H1 (cell line): ENCODE data around the gene ARF6. TPM values are rescaled to one million over a fixed set of nuclear protein-coding genes. Genes with fewer than 3 reads are reported as not detected.

Source experiments
- CTCF ChIA-PET: fragments of 300-600 bp; sonication (Branson Sonifier 250); formaldehyde crosslinking; loops from one replicate; lab custom pipeline; 2021; ENCODE audit not compliant: partially characterized antibody; lab: Charles Lee
- POLR2A ChIA-PET: fragments of 300-600 bp; sonication (Branson Sonifier 250); formaldehyde crosslinking; loops from one replicate; lab custom pipeline; 2021; ENCODE audit warnings: inconsistent platforms; ENCODE audit not compliant: partially characterized antibody; lab: Charles Lee
- DNase-seq, 2 experiments: peaks; one replicate each; pipeline versions ENCODE4 v3.0.0 to v3.0.0-alpha.2; 2010 to 2022; ENCODE audit warnings: low spot score in 2 of 2, low read depth in 1 of 2, mixed read lengths in 1 of 2
- FAIRE-seq: peaks from 2 replicates; lab custom pipeline; 2011; peaks lifted over from hg19 to GRCh38; lab: Jason Lieb, UNC
- H2AFZ ChIP-seq: 2 replicates; pipeline ENCODE4 v1.8.1; 2012; ENCODE audit warnings: low read length, inconsistent platforms
- H2AK5ac ChIP-seq: 2 replicates; pipeline ENCODE4 v1.6.1; 2013; ENCODE audit warnings: low read depth, low read length
- H2BK120ac ChIP-seq: replicated peaks from 2 replicates; pipeline ENCODE3; 2013; ENCODE audit warnings: low read depth, low read length, inconsistent platforms
- H2BK12ac ChIP-seq: 2 replicates; pipeline ENCODE4 v1.6.1; 2013; ENCODE audit warnings: low read depth, low read length
- H2BK15ac ChIP-seq: 2 replicates; pipeline ENCODE4 v1.6.1; 2013; ENCODE audit warnings: low read length
- H2BK20ac ChIP-seq: 2 replicates; pipeline ENCODE4 v1.6.1; 2013; ENCODE audit warnings: low read length
- H2BK5ac ChIP-seq: 2 replicates; pipeline ENCODE4 v1.6.1; 2013; ENCODE audit warnings: low read depth, low read length
- H3K14ac ChIP-seq: 2 replicates; pipeline ENCODE4 v1.6.1; 2013; ENCODE audit warnings: inconsistent platforms; ENCODE audit not compliant: insufficient read length
- H3K18ac ChIP-seq: 2 replicates; pipeline ENCODE4 v1.6.1; 2013; ENCODE audit warnings: low read length; ENCODE audit errors: extremely low read depth
- H3K23ac ChIP-seq: 2 replicates; pipeline ENCODE4 v1.6.1; 2013; ENCODE audit warnings: inconsistent platforms; ENCODE audit not compliant: insufficient read length
- H3K23me2 ChIP-seq: 2 replicates; pipeline ENCODE4 v1.6.1; 2013; ENCODE audit warnings: low read depth, low read length
- H3K27ac ChIP-seq: 2 replicates; pipeline ENCODE4 v1.6.1; 2011; ENCODE audit warnings: low read depth, low read length, inconsistent platforms
- H3K27me3 ChIP-seq, 4 experiments: replicated peaks in 1 of 4; 1 replicate in 1 of 4; 2 replicates in 3 of 4; pipeline versions ENCODE4 v1.6.1 to v1.8.1; 2011 to 2013; ENCODE audit warnings: low read length in 3 of 4, mild to moderate bottlenecking in 3 of 4, inconsistent platforms in 2 of 4, mixed read lengths in 2 of 4, moderate library complexity in 1 of 4; ENCODE audit not compliant: control insufficient read depth in 3 of 4, insufficient read depth in 3 of 4; ENCODE audit errors: extremely low read depth in 1 of 4
- H3K36me3 ChIP-seq, 4 experiments: 2 replicates each; pipeline versions ENCODE4 v1.6.1 to v1.8.1; 2011 to 2013; ENCODE audit warnings: mild to moderate bottlenecking in 4 of 4, low read length in 3 of 4, moderate library complexity in 2 of 4, control low read depth in 1 of 4, inconsistent platforms in 1 of 4; ENCODE audit not compliant: insufficient read depth in 4 of 4, control insufficient read depth in 2 of 4
- H3K4ac ChIP-seq: replicated peaks from 2 replicates; pipeline ENCODE3; 2013; ENCODE audit warnings: low read length, low read depth, mixed read lengths, inconsistent platforms; ENCODE audit not compliant: insufficient read length
- H3K4me1 ChIP-seq, 4 experiments: replicated peaks in 1 of 4; 1 replicate in 1 of 4; 2 replicates in 3 of 4; pipeline versions ENCODE4 v1.6.1 to v1.8.1; 2011 to 2013; ENCODE audit warnings: low read length in 3 of 4, inconsistent platforms in 2 of 4, mixed read lengths in 1 of 4; ENCODE audit not compliant: insufficient read depth in 4 of 4, control insufficient read depth in 3 of 4
- H3K4me2 ChIP-seq, 2 experiments: 2 replicates each; pipeline versions ENCODE4 v1.6.1 to v1.8.1; 2011 to 2013; ENCODE audit warnings: low read depth in 2 of 2, low read length in 2 of 2, control low read depth in 1 of 2, inconsistent platforms in 1 of 2, mild to moderate bottlenecking in 1 of 2; ENCODE audit not compliant: insufficient read depth in 1 of 2
- H3K4me3 ChIP-seq, 4 experiments: fragments of 200-600, 300-600 bp in 1 of 4; sonication (generic), shearing (Covaris generic), sonication (Bioruptor Twin) in 1 of 4; 2 replicates each; pipeline versions ENCODE4 v1.5.1 to v1.8.1; 2011 to 2016; ENCODE audit warnings: low read length in 4 of 4, low read depth in 3 of 4, control low read depth in 2 of 4, inconsistent platforms in 2 of 4, mild to moderate bottlenecking in 2 of 4, mixed read lengths in 1 of 4, moderate library complexity in 1 of 4; ENCODE audit not compliant: insufficient read depth in 2 of 4; ENCODE audit errors: extremely low read depth in 1 of 4
- H3K56ac ChIP-seq: replicated peaks from 2 replicates; pipeline ENCODE3; 2013; ENCODE audit warnings: low read depth, mild to moderate bottlenecking, mixed read lengths, low read length, inconsistent platforms; ENCODE audit not compliant: insufficient read length
- H3K79me1 ChIP-seq: 2 replicates; pipeline ENCODE4 v1.6.1; 2013; ENCODE audit warnings: low read depth, low read length, control low read depth
- H3K79me2 ChIP-seq, 2 experiments: 2 replicates each; pipeline versions ENCODE4 v1.6.1 to v1.8.1; 2012 to 2013; ENCODE audit warnings: low read length in 2 of 2, mild to moderate bottlenecking in 2 of 2, inconsistent platforms in 1 of 2; ENCODE audit not compliant: insufficient read depth in 2 of 2, control insufficient read depth in 1 of 2
- H3K9ac ChIP-seq, 4 experiments: replicated peaks in 1 of 4; 1 replicate in 1 of 4; 2 replicates in 3 of 4; pipeline versions ENCODE4 v1.6.1 to v1.8.1; 2011 to 2013; ENCODE audit warnings: low read depth in 3 of 4, low read length in 3 of 4, control low read depth in 2 of 4, mild to moderate bottlenecking in 2 of 4, moderate library complexity in 2 of 4, inconsistent platforms in 1 of 4; ENCODE audit errors: extremely low read depth in 1 of 4
- H3K9me3 ChIP-seq, 2 experiments: 2 replicates each; pipeline versions ENCODE4 v1.6.1 to v1.8.1; 2012 to 2013; ENCODE audit warnings: mild to moderate bottlenecking in 2 of 2, moderate library complexity in 2 of 2, control low read depth in 1 of 2, inconsistent platforms in 1 of 2, low read depth in 1 of 2, low read length in 1 of 2, mixed read lengths in 1 of 2; ENCODE audit not compliant: insufficient read depth in 2 of 2
- H4K20me1 ChIP-seq, 2 experiments: replicated peaks in 1 of 2; 2 replicates each; pipeline versions ENCODE3 to v1.8.1; 2011 to 2013; ENCODE audit warnings: inconsistent platforms in 2 of 2, low read length in 2 of 2, mild to moderate bottlenecking in 1 of 2; ENCODE audit not compliant: insufficient read depth in 2 of 2, control insufficient read depth in 1 of 2
- H4K5ac ChIP-seq: 2 replicates; pipeline ENCODE4 v1.6.1; 2013; ENCODE audit warnings: low read length, low read depth, mixed read lengths, inconsistent platforms; ENCODE audit not compliant: insufficient read length
- H4K8ac ChIP-seq: 2 replicates; pipeline ENCODE4 v1.8.0; 2013; ENCODE audit warnings: mild to moderate bottlenecking, moderate library complexity, low read length, inconsistent platforms; ENCODE audit not compliant: insufficient read depth; ENCODE audit errors: extremely low read depth
- H4K91ac ChIP-seq: replicated peaks from 2 replicates; pipeline ENCODE3; 2013; ENCODE audit warnings: low read length, mixed read lengths, inconsistent platforms; ENCODE audit not compliant: insufficient read length
- ASH2L ChIP-seq: fragments of 200-600, 300-600 bp; sonication (generic); IDR thresholded peaks from one replicate; pipeline ENCODE4 v1.7.1; 2017; ENCODE audit warnings: low read length
- CBX8 ChIP-seq: fragments of 300-800, 300-1000 bp; sonication (generic); IDR thresholded peaks from 2 replicates; pipeline ENCODE4 v1.7.1; 2016; ENCODE audit warnings: low read depth, low read length, borderline replicate concordance
- CREB1 ChIP-seq: IDR thresholded peaks from 2 replicates; pipeline ENCODE4 v1.6.1; 2012; ENCODE audit warnings: inconsistent platforms
- EP300 ChIP-seq, 2 experiments: IDR thresholded peaks; 1 replicate in 1 of 2; 2 replicates in 1 of 2; pipeline ENCODE4 v1.6.1; 2011 to 2012; ENCODE audit warnings: low read depth in 2 of 2, low read length in 2 of 2, mild to moderate bottlenecking in 2 of 2, borderline replicate concordance in 1 of 2, inconsistent platforms in 1 of 2, moderate library complexity in 1 of 2
- GTF2F1 ChIP-seq: IDR thresholded peaks from 2 replicates; pipeline ENCODE4 v1.6.1; 2012; ENCODE audit warnings: low read depth, low read length, improper control_type of control experiment, borderline replicate concordance
- RAD21 ChIP-seq, 2 experiments: IDR thresholded peaks in 1 of 2; conservative IDR thresholded peaks in 1 of 2; 2 replicates each; pipeline ENCODE4 v1.6.1; 2011; ENCODE audit warnings: low read depth in 2 of 2, low read length in 2 of 2, improper control_type of control experiment in 1 of 2, inconsistent platforms in 1 of 2, mild to moderate bottlenecking in 1 of 2, moderate library complexity in 1 of 2
- SAP30 ChIP-seq: fragments of 300-600 bp; sonication (generic); IDR thresholded peaks from 2 replicates; pipeline ENCODE4 v1.7.1; 2012; ENCODE audit warnings: low read length, moderate library complexity, mild to moderate bottlenecking, inconsistent platforms; ENCODE audit not compliant: insufficient read depth, insufficient replicate concordance
- SIX5 ChIP-seq: IDR thresholded peaks from 2 replicates; pipeline ENCODE4 v1.6.1; 2011; ENCODE audit warnings: mild to moderate bottlenecking, low read depth, low read length
- SRF ChIP-seq: IDR thresholded peaks from 2 replicates; pipeline ENCODE4 v1.6.1; 2011; ENCODE audit warnings: mild to moderate bottlenecking, low read depth, low read length, moderate library complexity
- TEAD4 ChIP-seq: IDR thresholded peaks from 2 replicates; pipeline ENCODE4 v1.6.1; 2012; ENCODE audit warnings: low read depth, low read length, inconsistent platforms, mixed read lengths
- WGBS, 2 experiments: shearing (Covaris generic) in 1 of 2; methylation state at CpG; one replicate each; pipeline versions ENCODE4 v1.1.6 to v1.1.7; 2013 to 2015; ENCODE audit warnings: low lambda C conversion rate in 2 of 2, mixed read lengths in 2 of 2, inconsistent platforms in 1 of 2, low coverage in 1 of 2, missing lambda C conversion rate in 1 of 2; ENCODE audit not compliant: insufficient replicate concordance in 2 of 2, insufficient coverage in 1 of 2, insufficient read length in 1 of 2; ENCODE audit errors: extremely low coverage in 1 of 2, missing lambda C conversion rate in 1 of 2; 5-methylcytosine and 5-hydroxymethylcytosine counted together
- polyA plus RNA-seq, 7 experiments: library from polyadenylated mRNA; depleted of rRNA in 3 of 7; stranded (reverse) in 5 of 7; unstranded in 2 of 7; fragments of >200 nt in 5 of 7; fragments of 200-250 nt in 2 of 7; gene quantifications; 1 replicate in 5 of 7; 2 replicates in 1 of 7; 4 replicates in 1 of 7; pipeline versions ENCODE4 v1.2.1 to v1.2.3, GENCODE V29; 2011 to 2013; ENCODE audit warnings: missing spikeins in 2 of 7, mixed read lengths in 2 of 7
- total RNA-seq: library from RNA; stranded (reverse); fragmentation: NEBNext Ultra II Directional; extraction: Animal tissue kit (Norgen Biotek cat#: 25700); gene quantifications from 2 replicates; pipeline ENCODE4 v1.2.1, GENCODE V29; 2021

Gene ARF6
- total and polyA plus RNA-seq, 2 of the 8 experiments (the other 6 are each of a cell fraction or from before 2014, with no cell fraction given) = 17.2 to 56.7 TPM

DNA sequence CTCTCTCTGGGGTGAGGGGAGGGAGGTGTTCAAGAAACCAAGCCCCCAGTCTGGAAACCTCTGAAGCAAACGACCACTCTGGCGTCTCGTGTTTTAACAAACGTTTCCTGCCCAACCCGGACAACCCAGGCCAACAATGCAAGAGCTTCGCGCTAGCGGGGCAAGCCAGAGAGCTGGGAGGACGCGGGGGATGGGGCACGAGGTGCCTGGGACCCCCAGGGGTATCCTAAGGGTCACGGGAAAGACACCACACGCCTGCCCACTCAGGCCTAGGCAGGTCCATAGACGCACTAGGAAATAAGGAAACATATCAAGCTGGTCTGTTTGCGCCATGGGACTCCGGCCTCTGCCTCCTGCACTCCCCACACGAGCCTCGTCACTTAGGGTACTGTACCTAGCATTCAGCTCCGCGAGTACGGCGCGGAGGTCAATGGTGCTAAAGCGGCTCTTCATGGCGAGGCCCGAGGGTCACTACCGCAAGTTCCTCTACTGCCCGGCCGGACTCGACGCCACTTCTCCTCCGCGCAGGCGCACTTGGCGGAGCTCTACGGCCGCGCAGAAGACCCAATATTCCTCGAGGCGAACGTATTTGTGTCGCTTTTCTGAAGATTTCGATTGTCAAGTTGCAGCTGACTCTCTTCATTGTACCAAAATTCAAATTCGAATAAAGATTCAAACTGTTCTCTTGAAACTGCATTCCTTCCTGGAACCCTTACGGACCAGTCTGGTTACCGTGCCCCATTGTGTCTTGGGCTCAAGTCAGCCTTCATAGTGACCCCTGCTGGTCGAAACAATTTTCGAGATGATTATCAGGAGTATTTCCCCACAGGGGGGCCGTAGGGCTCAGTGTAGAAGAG lies 40.4 kb upstream of the ARF6 start, which contains the start of gene NEMF:
NEMF (minus strand) TSS at position 488 of the 857 bp plus-strand sequence; CDS start at position 453, 35 bp downstream.
- Histone ChIP-seq H3K4me2 (peak within 1 kb of the TSS; percentile 74 to 81), H2BK120ac (no peak within 1 kb of the TSS), H3K23ac (no peak within 1 kb of the TSS), H4K5ac (peak within 1 kb of the TSS; percentile 91), H2AFZ (peak within 1 kb of the TSS; percentile 98), H2BK15ac (peak within 1 kb of the TSS; percentile 48; the same call in 1 of the 2 replicates), H3K4me1 (no peaks in the 10 kb centered on the region), H3K56ac (no peak within 1 kb of the TSS), H3K4ac (no peak within 1 kb of the TSS), H4K20me1 (no peaks in the 10 kb centered on the region), H2AK5ac (no peak within 1 kb of the TSS), H2BK20ac (peak within 1 kb of the TSS; percentile 80; the same call in 1 of the 2 replicates), H3K9me3 (no peaks in the 10 kb centered on the region), H2BK12ac (no peak within 1 kb of the TSS; the same call in 1 of the 2 replicates), H3K79me2 (peaks cover 4 to 26% of the 10 kb centered on the region in 2 experiments; a peak in 2 of 4 replicates), H3K79me1 (no peaks in the 10 kb centered on the region), H3K9ac (peak within 1 kb of the TSS; percentile 92 to 95 (median 93)), H3K4me3 (peak within 1 kb of the TSS; percentile 85 to 96 (median 95)), H3K23me2 (peaks cover 2% of the 10 kb centered on the region; the same call in 1 of the 2 replicates), H3K36me3 (peaks cover 0 to 16% (median 7%) of the 10 kb centered on the region in 4 experiments; a peak in 4 of 8 replicates), H4K8ac (peak within 1 kb of the TSS; percentile 94), H2BK5ac (peak within 1 kb of the TSS; percentile 82), H3K27me3 (no peaks in the 10 kb centered on the region), H3K27ac (peak within 1 kb of the TSS; percentile 78), H3K14ac (peak within 1 kb of the TSS; percentile 37), H3K18ac (peak within 1 kb of the TSS; percentile 73), H4K91ac (peak within 1 kb of the TSS; percentile 20)
- WGBS, 2 experiments = 3% methylated on average over 48 of the region's 49 CpGs; no CpG with 5 or more reads in 1 of the 2 experiments
- CTCF ChIA-PET = interaction anchor here (0.7 to 5.9 kb wide), 25 partner anchors 9 to 541 kb away, joined by 3 to 79 read pairs (median 4); partner anchors contain the start of genes DNAAF2, KLHDC2 and POLE2
- DNase-seq (peak in 1 of 2 experiments; percentile 91), FAIRE-seq (peak; percentile 7)
- POLR2A ChIA-PET = interaction anchor here (0.5 to 2.1 kb wide), 21 partner anchors 10 to 379 kb away, joined by 3 to 39 read pairs (median 4); partner anchors contain the start of genes ARF6, KLHDC2, LRR1 and RPL36AL
- no peak; the same call in 1 of the 2 replicates for TF ChIP-seq TEAD4
- TF ChIP-seq SAP30 = no peak
- TF ChIP-seq ASH2L = peak; percentile 95
- TF ChIP-seq CBX8 = no peak
- TF ChIP-seq EP300 (IDR thresholded peaks at IDR 0.05; ENCODE audit: borderline replicate concordance in 1 of 2, low read depth in 2 of 2, low read length in 2 of 2) = no peak
- TF ChIP-seq SIX5 = no peak
- TF ChIP-seq GTF2F1 = no peak
- 0 out of 2 replicates have a peak, but pooled peaks have one; percentile 5 for TF ChIP-seq CREB1
- no peak for TF ChIP-seq SRF
- peak in 1 of 2 experiments; percentile 22; a peak in 1 of 4 replicates for TF ChIP-seq RAD21 (IDR thresholded peaks at IDR 0.05 in 1 of 2, conservative IDR thresholded peaks at IDR 0.05 in 1 of 2; ENCODE audit: low read depth in 2 of 2, low read length in 2 of 2)
